TTC549 (cell line): Measurements from ENCODE around the gene COIL.
A peak's percentile ranks its signal among the peaks of the same experiment; 100 is the strongest.
"Not testable (repeated sequence)": the region's sequence is repeated elsewhere in the genome, so short reads cannot be mapped to it uniquely, and the experiment has no call there.

ENCODE experiments used
- FAIRE-seq: peaks from 2 replicates; lab custom pipeline; 2012; peaks lifted over from hg19 to GRCh38; lab: Jason Lieb, UNC

COIL gene, protein sequence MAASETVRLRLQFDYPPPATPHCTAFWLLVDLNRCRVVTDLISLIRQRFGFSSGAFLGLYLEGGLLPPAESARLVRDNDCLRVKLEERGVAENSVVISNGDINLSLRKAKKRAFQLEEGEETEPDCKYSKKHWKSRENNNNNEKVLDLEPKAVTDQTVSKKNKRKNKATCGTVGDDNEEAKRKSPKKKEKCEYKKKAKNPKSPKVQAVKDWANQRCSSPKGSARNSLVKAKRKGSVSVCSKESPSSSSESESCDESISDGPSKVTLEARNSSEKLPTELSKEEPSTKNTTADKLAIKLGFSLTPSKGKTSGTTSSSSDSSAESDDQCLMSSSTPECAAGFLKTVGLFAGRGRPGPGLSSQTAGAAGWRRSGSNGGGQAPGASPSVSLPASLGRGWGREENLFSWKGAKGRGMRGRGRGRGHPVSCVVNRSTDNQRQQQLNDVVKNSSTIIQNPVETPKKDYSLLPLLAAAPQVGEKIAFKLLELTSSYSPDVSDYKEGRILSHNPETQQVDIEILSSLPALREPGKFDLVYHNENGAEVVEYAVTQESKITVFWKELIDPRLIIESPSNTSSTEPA

GRCh38 chr17:56960596-56961538, at the start of gene COIL:
Gene COIL (minus strand): TSS chr17:56961050. CDS start chr17:56961019, 31 bp downstream.
- no peak for FAIRE-seq

DNA sequence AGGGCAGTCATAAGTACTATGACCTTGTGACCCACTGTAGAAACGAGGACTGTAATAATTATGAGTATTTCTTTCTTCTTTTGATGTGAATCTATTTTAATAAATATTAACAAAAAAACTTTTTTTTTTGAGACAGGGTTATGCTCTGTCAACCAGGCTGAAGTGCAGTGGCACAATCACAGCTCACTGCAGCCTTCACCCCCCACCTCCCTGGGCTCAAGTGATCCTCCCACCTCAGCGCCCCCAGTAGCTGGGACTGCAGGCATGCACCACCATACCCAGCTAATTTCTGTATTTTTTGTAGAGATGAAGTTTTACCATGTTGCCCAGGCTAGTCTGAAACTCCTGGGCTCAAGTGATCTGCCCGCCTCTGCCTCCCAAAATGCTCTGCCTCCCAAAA, 49.6 kb upstream of the COIL start:
- no peak for FAIRE-seq

- FAIRE-seq: peak; percentile 42
Measured at GRCh38 chr17:57009737-57010445, 49.0 kb upstream of the COIL start.

DNA sequence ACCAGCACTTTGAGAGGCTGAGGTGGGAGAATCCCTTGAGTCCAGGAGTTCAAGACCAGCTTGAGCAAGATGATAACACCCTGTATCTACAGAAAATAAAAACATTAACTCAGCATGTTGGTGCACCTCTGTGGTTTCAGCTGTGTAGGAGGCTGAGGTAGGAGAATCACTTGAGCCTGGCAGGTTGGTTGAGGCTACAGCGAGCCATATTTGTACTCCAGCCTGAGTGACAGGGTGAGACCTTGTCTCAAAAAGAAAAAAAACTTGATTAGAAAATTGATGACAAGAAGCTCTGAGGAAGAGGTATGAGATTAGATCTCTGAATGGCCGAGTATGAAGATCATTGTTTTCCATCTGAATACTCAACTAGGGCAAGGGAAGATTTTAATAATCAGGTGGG, 48.1 kb upstream of the COIL start:
- FAIRE-seq: no peak

DNA sequence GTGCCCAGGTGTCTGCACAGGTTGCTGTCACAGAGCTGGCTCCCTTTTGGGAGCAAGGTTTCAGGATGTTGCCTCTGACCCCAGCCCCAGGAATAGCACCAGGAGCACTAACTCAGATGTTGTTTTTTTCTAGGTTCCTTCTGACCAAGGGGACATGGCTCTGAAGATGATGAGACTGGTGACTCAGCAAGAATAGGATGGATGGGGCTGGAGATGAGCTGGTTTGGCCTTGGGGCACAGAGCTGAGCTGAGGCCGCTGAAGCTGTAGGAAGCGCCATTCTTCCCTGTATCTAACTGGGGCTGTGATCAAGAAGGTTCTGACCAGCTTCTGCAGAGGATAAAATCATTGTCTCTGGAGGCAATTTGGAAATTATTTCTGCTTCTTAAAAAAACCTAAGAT, 45.2 kb upstream of the COIL start:
- no peak for FAIRE-seq

GRCh38 chr17:57004944-57005579, 44.2 kb upstream of the COIL start:
- no peak for FAIRE-seq

- no peak for FAIRE-seq
Measured at GRCh38 chr17:57002904-57003303, 42.1 kb upstream of the COIL start.

GRCh38 chr17:57001541-57001940, 40.7 kb upstream of the COIL start:
- no peak for FAIRE-seq

GRCh38 chr17:56997313-56997712, 36.5 kb upstream of the COIL start:
- FAIRE-seq: no peak

- no peak for FAIRE-seq
Measured at GRCh38 chr17:56995766-56996165, 34.9 kb upstream of the COIL start.

DNA sequence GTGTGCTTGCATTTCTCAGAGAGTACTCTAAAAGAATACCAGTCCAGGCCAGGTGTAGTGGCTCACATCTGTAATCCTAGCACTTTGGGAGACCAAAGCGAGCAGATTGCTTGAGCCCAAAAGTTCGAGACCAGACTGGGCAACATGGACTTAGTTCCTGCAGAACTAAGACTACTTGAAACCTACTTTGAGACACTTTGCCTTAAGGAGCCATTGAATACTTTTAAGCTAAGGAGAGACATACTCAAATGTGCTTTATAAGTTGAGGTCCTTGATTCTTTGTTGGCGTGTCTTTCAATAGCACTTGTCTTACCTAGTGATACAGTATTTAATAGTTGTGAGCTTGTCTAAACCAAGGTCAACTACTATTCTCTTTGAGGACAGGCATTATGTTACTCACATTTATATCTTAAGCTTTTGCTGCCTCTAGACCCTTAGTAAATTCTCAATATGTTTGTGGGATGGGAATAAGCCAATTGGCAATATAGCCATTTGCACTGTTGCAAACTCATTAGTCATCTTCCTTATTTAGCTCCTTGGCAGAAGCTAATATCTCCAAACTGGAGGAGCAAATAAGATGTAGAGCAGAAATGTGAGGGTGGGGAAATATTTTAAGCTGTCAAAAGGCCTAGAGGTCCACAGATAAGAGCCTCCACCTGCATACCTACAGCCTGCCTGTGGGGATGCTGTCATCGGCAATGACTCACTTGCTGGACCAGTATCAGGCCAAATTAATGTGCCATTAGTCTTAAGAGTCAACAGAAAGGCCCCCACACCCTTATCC, 33.4 kb upstream of the COIL start:
- no peak for FAIRE-seq

DNA sequence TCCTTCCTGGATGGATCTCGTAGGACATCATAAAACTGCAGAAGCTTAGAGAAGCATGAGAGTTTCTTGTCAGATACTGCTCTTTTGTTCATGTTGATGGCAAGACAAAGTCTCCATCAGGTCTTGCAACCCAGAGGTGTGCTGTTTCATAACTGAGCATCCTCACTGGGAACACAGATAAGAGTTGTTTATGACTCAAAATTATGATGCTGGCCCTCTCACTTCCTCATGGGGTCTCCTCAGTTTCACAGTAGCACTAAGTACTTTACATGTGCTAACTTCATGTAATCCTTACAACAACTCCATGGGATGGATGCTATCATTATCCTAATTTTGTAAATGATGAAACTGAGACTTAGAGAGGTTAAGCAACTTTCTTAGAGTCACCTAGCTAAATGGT, 31.5 kb upstream of the COIL start:
- no peak for FAIRE-seq

GRCh38 chr17:56988901-56989572, 28.2 kb upstream of the COIL start:
- no peak for FAIRE-seq

- FAIRE-seq: no peak
Measured at GRCh38 chr17:56987283-56987834, 26.5 kb upstream of the COIL start.

- FAIRE-seq: no peak
Measured at GRCh38 chr17:56985371-56986162, 24.7 kb upstream of the COIL start.

DNA sequence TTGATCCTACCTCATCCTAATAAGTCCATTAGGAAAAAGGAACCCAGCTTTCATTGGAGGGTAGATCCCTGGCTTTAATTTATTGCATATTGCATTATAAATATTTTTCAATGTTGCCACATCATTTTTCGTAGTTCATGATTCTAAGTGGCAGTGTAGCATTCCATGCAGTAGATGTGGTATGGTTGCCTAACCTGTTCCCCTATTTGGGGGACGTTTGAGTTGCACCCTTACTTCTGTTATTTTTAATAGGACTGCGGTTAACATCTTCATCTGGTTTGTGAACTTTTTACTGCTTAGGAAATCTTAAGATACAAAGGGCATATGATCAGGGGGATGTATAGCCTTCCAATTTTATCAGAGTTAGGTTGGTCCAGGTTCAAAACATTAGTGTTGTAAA, 22.5 kb upstream of the COIL start:
- no peak for FAIRE-seq

GRCh38 chr17:56982312-56982711, 21.5 kb upstream of the COIL start:
- FAIRE-seq: no peak

DNA sequence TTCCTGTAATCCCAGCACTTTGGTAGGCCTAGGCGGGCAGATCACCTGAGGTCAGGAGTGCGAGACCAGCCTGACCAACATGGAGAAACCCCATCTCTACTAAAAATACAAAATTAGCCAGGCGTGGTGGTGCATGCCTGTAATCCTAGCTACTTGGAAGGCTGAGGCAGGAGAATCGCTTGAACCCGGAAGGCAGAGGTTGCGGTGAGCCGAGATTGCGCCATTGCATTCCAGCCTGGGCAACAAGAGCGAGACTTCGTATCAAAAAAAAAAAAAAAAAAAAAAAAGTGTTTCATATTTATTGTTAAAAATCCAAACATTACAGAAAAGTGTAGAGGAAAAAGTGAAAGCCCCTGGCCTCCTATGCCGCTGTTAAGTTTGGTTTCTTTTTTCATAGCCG, 19.7 kb upstream of the COIL start:
- FAIRE-seq: not testable (repeated sequence)

DNA sequence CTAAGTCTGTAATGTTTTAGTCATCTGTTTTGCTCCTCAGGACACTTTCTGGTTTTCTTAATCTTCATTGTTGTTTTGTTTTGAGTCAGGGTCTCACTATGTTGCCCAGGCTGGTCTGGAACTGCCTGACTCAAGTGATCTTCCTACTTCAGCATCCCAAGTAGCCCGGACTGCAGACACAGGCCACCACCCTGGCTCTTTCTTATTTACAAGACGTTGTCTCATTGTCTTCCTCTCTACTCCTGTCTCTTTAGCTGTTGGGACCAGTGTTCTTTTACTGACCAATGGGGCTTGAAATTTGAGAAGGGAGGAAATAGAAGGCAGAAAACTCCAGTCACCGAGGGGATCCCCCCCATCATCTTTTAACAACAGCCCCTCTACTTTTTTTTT, 18.2 kb upstream of the COIL start:
- no peak for FAIRE-seq
